ENCODE measurements around the gene GJB2. TPM values are rescaled to one million over a fixed set of nuclear protein-coding genes. Genes with fewer than 3 reads are reported as not detected.

GJB2 gene
- polyA plus RNA-seq (ENCODE audit: insufficient read length in 10 of 10), result 10 to 100 TPM in 2 of 10 donors, 1 to 10 TPM in 5, under 1 TPM in 3; 0.37 to 14.4 (median 2.3) TPM
- long read RNA-seq, donor 1, partial matches to known transcripts, result 0 of 2 reads
- long read RNA-seq, donor 1, other reads (novel, unspliced or antisense), result 0 of 2 reads
- long read RNA-seq, donor 2, partial matches to known transcripts, result 0 of 1 reads
- long read RNA-seq, donor 2, other reads (novel, unspliced or antisense), result 0 of 1 reads
- long read RNA-seq, donor 3, result 0 reads
- long read RNA-seq, donor 4, partial matches to known transcripts, result 0 of 5 reads
- long read RNA-seq, donor 4, other reads (novel, unspliced or antisense), result 0 of 5 reads
- long read RNA-seq, donor 5, partial matches to known transcripts, result 0 of 1 reads
- long read RNA-seq, donor 5, other reads (novel, unspliced or antisense), result 0 of 1 reads
- long read RNA-seq, donor 6, partial matches to known transcripts, result 0 of 4 reads
- long read RNA-seq, donor 6, other reads (novel, unspliced or antisense), result 0 of 4 reads
- long read RNA-seq, donor 7, result 0 reads
- long read RNA-seq, donor 8, partial matches to known transcripts, result 0 of 6 reads
- long read RNA-seq, donor 8, other reads (novel, unspliced or antisense), result 0 of 6 reads
- long read RNA-seq, donor 9, result 0 reads

GRCh38 chr13:20192836-20193161 is at the start of gene GJB2:
Gene GJB2, minus strand, starts transcription at chr13:20192938. Its CDS starts 3,357 bp downstream, at chr13:20189581.
- DNase-seq, result no peak

- DNase-seq, result no peak
Measured at GRCh38 chr13:20241593-20241992, 48.9 kb upstream of the GJB2 start.

GRCh38 chr13:20239748-20240147 is 47.0 kb upstream of the GJB2 start:
- no peak for DNase-seq

GRCh38 chr13:20232556-20233277 is 40.0 kb upstream of the GJB2 start:
- no peak for DNase-seq

GRCh38 chr13:20231839-20232555 is 39.3 kb upstream of the GJB2 start, which contains the start of gene GJB6:
Gene GJB6, minus strand, starts transcription at chr13:20232319. Its CDS starts 8,839 bp downstream, at chr13:20223480.
- DNase-seq, result peak in 1 of 3 donors; percentile 11

- peak in 1 of 3 donors; percentile 5 for DNase-seq
Measured at GRCh38 chr13:20230913-20231838, 38.4 kb upstream of the GJB2 start.

- no peak for DNase-seq
Measured at GRCh38 chr13:20227730-20228129, 35.0 kb upstream of the GJB2 start.

- no peak for DNase-seq
Measured at GRCh38 chr13:20227288-20227687, 34.5 kb upstream of the GJB2 start.

GRCh38 chr13:20222553-20222952 is 29.8 kb upstream of the GJB2 start:
- no peak for DNase-seq

- DNase-seq, result no peak
Measured at GRCh38 chr13:20221772-20222171, 29.0 kb upstream of the GJB2 start.

- DNase-seq, result no peak
Measured at GRCh38 chr13:20219577-20219976, 26.8 kb upstream of the GJB2 start.

- no peak for DNase-seq
Measured at GRCh38 chr13:20217168-20217567, 24.4 kb upstream of the GJB2 start.

GRCh38 chr13:20209948-20210347 is 17.2 kb upstream of the GJB2 start:
- no peak for DNase-seq

GRCh38 chr13:20206698-20207235 is 14.0 kb upstream of the GJB2 start:
- no peak for DNase-seq

GRCh38 chr13:20206065-20206697 is 13.4 kb upstream of the GJB2 start:
- DNase-seq, result no peak

GRCh38 chr13:20198781-20199180 is 6.0 kb upstream of the GJB2 start:
- DNase-seq, result no peak

- peak; percentile 16 to 57 (median 47) for DNase-seq
Measured at GRCh38 chr13:20197361-20197834, 4.7 kb upstream of the GJB2 start.

GRCh38 chr13:20195801-20196200 is 3.1 kb upstream of the GJB2 start:
- DNase-seq, result no peak

GRCh38 chr13:20193907-20194631 is 1.3 kb upstream of the GJB2 start:
- no peak for DNase-seq

All from muscle of back (tissue), 13 donors.